DND-41 (cell line): ENCODE measurements around the gene IFFO2.
A peak's percentile ranks its signal among the peaks of the same experiment; 100 is the strongest.

ENCODE experiments used
- ATAC-seq: fragments of 200-7000 bp; cut with Tn5 transposase; 3 replicates; pipeline ENCODE4 v1.9.1; 2021; ENCODE audit warnings: low read depth; ENCODE audit not compliant: insufficient read depth
- DNase-seq: peaks from one replicate; pipeline ENCODE4 v3.0.0-alpha.2; 2020
- H2AFZ ChIP-seq: 2 replicates; pipeline ENCODE4 v1.6.0; 2012; ENCODE audit warnings: low read depth, low read length
- H3K27ac ChIP-seq: 2 replicates; pipeline ENCODE4 v1.5.1; 2012; ENCODE audit warnings: low read length, inconsistent platforms
- H3K27me3 ChIP-seq: fragments of 200-600 bp; sonication (generic); 2 replicates; pipeline ENCODE4 v1.6.0; 2012; ENCODE audit warnings: low read length, mild to moderate bottlenecking, inconsistent platforms; ENCODE audit not compliant: insufficient read depth, poor library complexity
- H3K36me3 ChIP-seq: 2 replicates; pipeline ENCODE4 v1.5.1; 2012; ENCODE audit warnings: low read length, inconsistent platforms; ENCODE audit not compliant: insufficient read depth
- H3K4me1 ChIP-seq: 2 replicates; pipeline ENCODE4 v1.5.1; 2012; ENCODE audit warnings: mild to moderate bottlenecking, low read length; ENCODE audit not compliant: insufficient read depth
- H3K4me2 ChIP-seq: 2 replicates; pipeline ENCODE4 v1.6.0; 2012; ENCODE audit warnings: mild to moderate bottlenecking, moderate library complexity, low read length, inconsistent platforms; ENCODE audit not compliant: insufficient read depth
- H3K4me3 ChIP-seq, 2 experiments: fragments of 200-600 bp in 1 of 2; shearing (Covaris generic) in 1 of 2; 2 replicates each; pipeline ENCODE4 v1.5.1; 2012 to 2016; ENCODE audit warnings: inconsistent platforms in 2 of 2, low read length in 2 of 2, mild to moderate bottlenecking in 2 of 2, low read depth in 1 of 2, moderate library complexity in 1 of 2
- H3K79me2 ChIP-seq: 2 replicates; pipeline ENCODE4 v1.6.0; 2012; ENCODE audit warnings: low read length, inconsistent platforms; ENCODE audit not compliant: insufficient read depth
- H3K9ac ChIP-seq: 2 replicates; pipeline ENCODE4 v1.6.0; 2012; ENCODE audit warnings: low read depth, mild to moderate bottlenecking, inconsistent platforms, low read length, moderate library complexity
- H3K9me3 ChIP-seq: 2 replicates; pipeline ENCODE4 v1.5.1; 2012; ENCODE audit warnings: low read length, moderate library complexity, mild to moderate bottlenecking, inconsistent platforms; ENCODE audit not compliant: insufficient read depth, severe bottlenecking
- H4K20me1 ChIP-seq: 2 replicates; pipeline ENCODE4 v1.6.0; 2012; ENCODE audit warnings: low read length; ENCODE audit not compliant: insufficient read depth
- CTCF ChIP-seq: IDR thresholded peaks from 2 replicates; pipeline ENCODE4 v1.5.1; 2012; ENCODE audit warnings: borderline replicate concordance, low read length, moderate library complexity, mild to moderate bottlenecking; ENCODE audit not compliant: poor library complexity, severe bottlenecking; ENCODE audit errors: extremely low read depth
- EZH2 ChIP-seq: IDR thresholded peaks from 3 replicates; pipeline ENCODE4 v1.6.1; 2012; ENCODE audit warnings: borderline replicate concordance, low read depth, mild to moderate bottlenecking, moderate library complexity, low read length, inconsistent platforms; ENCODE audit not compliant: severe bottlenecking

IFFO2 gene

GRCh38 chr1:18901952-18902522 lies 54.4 kb downstream of the IFFO2 start:
- no peak for TF ChIP-seq EZH2
- no peak for TF ChIP-seq CTCF
- Histone ChIP-seq H2AFZ (peak overlapping the region; percentile 68), H3K4me1 (peaks cover 32% of the 10 kb centered on the region), H3K36me3 (no peaks in the 10 kb centered on the region), H4K20me1 (peaks cover 5% of the 10 kb centered on the region; the same call in 1 of the 2 replicates), H3K9me3 (no peaks in the 10 kb centered on the region), H3K79me2 (no peaks in the 10 kb centered on the region), H3K4me3 (peak overlapping the region; percentile 81 to 92), H3K27me3 (no peaks in the 10 kb centered on the region), H3K4me2 (peak overlapping the region; percentile 87), H3K9ac (peak overlapping the region; percentile 75), H3K27ac (peak overlapping the region; percentile 85)
- no peak for DNase-seq
- ATAC-seq: no peak

GRCh38 chr1:18901147-18901951 lies 55.1 kb downstream of the IFFO2 start:
- no peaks in the 10 kb centered on the region for H3K27me3 ChIP-seq
- ATAC-seq (no peak), DNase-seq (no peak)
- H3K79me2 ChIP-seq: no peaks in the 10 kb centered on the region
- peaks cover 5% of the 10 kb centered on the region; the same call in 1 of the 2 replicates for H4K20me1 ChIP-seq
- H3K4me3 ChIP-seq: peak overlapping the region; percentile 81 to 92
- no peak overlapping the region for H3K27ac ChIP-seq
- H3K4me2 ChIP-seq: peak overlapping the region; percentile 87
- H3K9ac ChIP-seq: peak overlapping the region; percentile 75
- H2AFZ ChIP-seq: peak overlapping the region; percentile 68
- no peaks in the 10 kb centered on the region for H3K36me3 ChIP-seq
- no peaks in the 10 kb centered on the region for H3K9me3 ChIP-seq
- TF ChIP-seq CTCF (no peak), EZH2 (no peak)
- H3K4me1 ChIP-seq: peaks cover 32% of the 10 kb centered on the region

GRCh38 chr1:18900303-18900841 lies 56.1 kb downstream of the IFFO2 start:
- Histone ChIP-seq H3K4me2 (no peak overlapping the region), H3K79me2 (no peaks in the 10 kb centered on the region), H2AFZ (no peak overlapping the region), H3K9me3 (no peaks in the 10 kb centered on the region), H3K27ac (no peak overlapping the region), H3K4me3 (no peak overlapping the region), H3K36me3 (no peaks in the 10 kb centered on the region), H4K20me1 (peaks cover 5% of the 10 kb centered on the region; the same call in 1 of the 2 replicates), H3K27me3 (no peaks in the 10 kb centered on the region), H3K9ac (no peak overlapping the region), H3K4me1 (peaks cover 32% of the 10 kb centered on the region)
- ATAC-seq: no peak
- DNase-seq: no peak
- TF ChIP-seq EZH2 (no peak), CTCF (no peak)
